H1 (cell line): ENCODE measurements around the gene HS3ST5. TPM values are rescaled to one million over a fixed set of nuclear protein-coding genes. Genes with fewer than 3 reads are reported as not detected.

Source experiments
- CTCF ChIA-PET: fragments of 300-600 bp; sonication (Branson Sonifier 250); formaldehyde crosslinking; loops from one replicate; lab custom pipeline; 2021; ENCODE audit not compliant: partially characterized antibody; lab: Charles Lee
- POLR2A ChIA-PET: fragments of 300-600 bp; sonication (Branson Sonifier 250); formaldehyde crosslinking; loops from one replicate; lab custom pipeline; 2021; ENCODE audit warnings: inconsistent platforms; ENCODE audit not compliant: partially characterized antibody; lab: Charles Lee
- DNase-seq, 2 experiments: peaks; one replicate each; pipeline versions ENCODE4 v3.0.0 to v3.0.0-alpha.2; 2010 to 2022; ENCODE audit warnings: low spot score in 2 of 2, low read depth in 1 of 2, mixed read lengths in 1 of 2
- FAIRE-seq: peaks from 2 replicates; lab custom pipeline; 2011; peaks lifted over from hg19 to GRCh38; lab: Jason Lieb, UNC
- H2AFZ ChIP-seq: 2 replicates; pipeline ENCODE4 v1.8.1; 2012; ENCODE audit warnings: low read length, inconsistent platforms
- H2AK5ac ChIP-seq: 2 replicates; pipeline ENCODE4 v1.6.1; 2013; ENCODE audit warnings: low read depth, low read length
- H2BK120ac ChIP-seq: replicated peaks from 2 replicates; pipeline ENCODE3; 2013; ENCODE audit warnings: low read depth, low read length, inconsistent platforms
- H2BK12ac ChIP-seq: 2 replicates; pipeline ENCODE4 v1.6.1; 2013; ENCODE audit warnings: low read depth, low read length
- H2BK15ac ChIP-seq: 2 replicates; pipeline ENCODE4 v1.6.1; 2013; ENCODE audit warnings: low read length
- H2BK20ac ChIP-seq: 2 replicates; pipeline ENCODE4 v1.6.1; 2013; ENCODE audit warnings: low read length
- H2BK5ac ChIP-seq: 2 replicates; pipeline ENCODE4 v1.6.1; 2013; ENCODE audit warnings: low read depth, low read length
- H3K14ac ChIP-seq: 2 replicates; pipeline ENCODE4 v1.6.1; 2013; ENCODE audit warnings: inconsistent platforms; ENCODE audit not compliant: insufficient read length
- H3K18ac ChIP-seq: 2 replicates; pipeline ENCODE4 v1.6.1; 2013; ENCODE audit warnings: low read length; ENCODE audit errors: extremely low read depth
- H3K23ac ChIP-seq: 2 replicates; pipeline ENCODE4 v1.6.1; 2013; ENCODE audit warnings: inconsistent platforms; ENCODE audit not compliant: insufficient read length
- H3K23me2 ChIP-seq: 2 replicates; pipeline ENCODE4 v1.6.1; 2013; ENCODE audit warnings: low read depth, low read length
- H3K27ac ChIP-seq: 2 replicates; pipeline ENCODE4 v1.6.1; 2011; ENCODE audit warnings: low read depth, low read length, inconsistent platforms
- H3K27me3 ChIP-seq, 4 experiments: replicated peaks in 1 of 4; 1 replicate in 1 of 4; 2 replicates in 3 of 4; pipeline versions ENCODE4 v1.6.1 to v1.8.1; 2011 to 2013; ENCODE audit warnings: low read length in 3 of 4, mild to moderate bottlenecking in 3 of 4, inconsistent platforms in 2 of 4, mixed read lengths in 2 of 4, moderate library complexity in 1 of 4; ENCODE audit not compliant: control insufficient read depth in 3 of 4, insufficient read depth in 3 of 4; ENCODE audit errors: extremely low read depth in 1 of 4
- H3K36me3 ChIP-seq, 4 experiments: 2 replicates each; pipeline versions ENCODE4 v1.6.1 to v1.8.1; 2011 to 2013; ENCODE audit warnings: mild to moderate bottlenecking in 4 of 4, low read length in 3 of 4, moderate library complexity in 2 of 4, control low read depth in 1 of 4, inconsistent platforms in 1 of 4; ENCODE audit not compliant: insufficient read depth in 4 of 4, control insufficient read depth in 2 of 4
- H3K4ac ChIP-seq: replicated peaks from 2 replicates; pipeline ENCODE3; 2013; ENCODE audit warnings: low read length, low read depth, mixed read lengths, inconsistent platforms; ENCODE audit not compliant: insufficient read length
- H3K4me1 ChIP-seq, 4 experiments: replicated peaks in 1 of 4; 1 replicate in 1 of 4; 2 replicates in 3 of 4; pipeline versions ENCODE4 v1.6.1 to v1.8.1; 2011 to 2013; ENCODE audit warnings: low read length in 3 of 4, inconsistent platforms in 2 of 4, mixed read lengths in 1 of 4; ENCODE audit not compliant: insufficient read depth in 4 of 4, control insufficient read depth in 3 of 4
- H3K4me2 ChIP-seq, 2 experiments: 2 replicates each; pipeline versions ENCODE4 v1.6.1 to v1.8.1; 2011 to 2013; ENCODE audit warnings: low read depth in 2 of 2, low read length in 2 of 2, control low read depth in 1 of 2, inconsistent platforms in 1 of 2, mild to moderate bottlenecking in 1 of 2; ENCODE audit not compliant: insufficient read depth in 1 of 2
- H3K4me3 ChIP-seq, 4 experiments: fragments of 200-600, 300-600 bp in 1 of 4; sonication (generic), shearing (Covaris generic), sonication (Bioruptor Twin) in 1 of 4; 2 replicates each; pipeline versions ENCODE4 v1.5.1 to v1.8.1; 2011 to 2016; ENCODE audit warnings: low read length in 4 of 4, low read depth in 3 of 4, control low read depth in 2 of 4, inconsistent platforms in 2 of 4, mild to moderate bottlenecking in 2 of 4, mixed read lengths in 1 of 4, moderate library complexity in 1 of 4; ENCODE audit not compliant: insufficient read depth in 2 of 4; ENCODE audit errors: extremely low read depth in 1 of 4
- H3K56ac ChIP-seq: replicated peaks from 2 replicates; pipeline ENCODE3; 2013; ENCODE audit warnings: low read depth, mild to moderate bottlenecking, mixed read lengths, low read length, inconsistent platforms; ENCODE audit not compliant: insufficient read length
- H3K79me1 ChIP-seq: 2 replicates; pipeline ENCODE4 v1.6.1; 2013; ENCODE audit warnings: low read depth, low read length, control low read depth
- H3K79me2 ChIP-seq, 2 experiments: 2 replicates each; pipeline versions ENCODE4 v1.6.1 to v1.8.1; 2012 to 2013; ENCODE audit warnings: low read length in 2 of 2, mild to moderate bottlenecking in 2 of 2, inconsistent platforms in 1 of 2; ENCODE audit not compliant: insufficient read depth in 2 of 2, control insufficient read depth in 1 of 2
- H3K9ac ChIP-seq, 4 experiments: replicated peaks in 1 of 4; 1 replicate in 1 of 4; 2 replicates in 3 of 4; pipeline versions ENCODE4 v1.6.1 to v1.8.1; 2011 to 2013; ENCODE audit warnings: low read depth in 3 of 4, low read length in 3 of 4, control low read depth in 2 of 4, mild to moderate bottlenecking in 2 of 4, moderate library complexity in 2 of 4, inconsistent platforms in 1 of 4; ENCODE audit errors: extremely low read depth in 1 of 4
- H3K9me3 ChIP-seq, 2 experiments: 2 replicates each; pipeline versions ENCODE4 v1.6.1 to v1.8.1; 2012 to 2013; ENCODE audit warnings: mild to moderate bottlenecking in 2 of 2, moderate library complexity in 2 of 2, control low read depth in 1 of 2, inconsistent platforms in 1 of 2, low read depth in 1 of 2, low read length in 1 of 2, mixed read lengths in 1 of 2; ENCODE audit not compliant: insufficient read depth in 2 of 2
- H4K20me1 ChIP-seq, 2 experiments: replicated peaks in 1 of 2; 2 replicates each; pipeline versions ENCODE3 to v1.8.1; 2011 to 2013; ENCODE audit warnings: inconsistent platforms in 2 of 2, low read length in 2 of 2, mild to moderate bottlenecking in 1 of 2; ENCODE audit not compliant: insufficient read depth in 2 of 2, control insufficient read depth in 1 of 2
- H4K5ac ChIP-seq: 2 replicates; pipeline ENCODE4 v1.6.1; 2013; ENCODE audit warnings: low read length, low read depth, mixed read lengths, inconsistent platforms; ENCODE audit not compliant: insufficient read length
- H4K8ac ChIP-seq: 2 replicates; pipeline ENCODE4 v1.8.0; 2013; ENCODE audit warnings: mild to moderate bottlenecking, moderate library complexity, low read length, inconsistent platforms; ENCODE audit not compliant: insufficient read depth; ENCODE audit errors: extremely low read depth
- H4K91ac ChIP-seq: replicated peaks from 2 replicates; pipeline ENCODE3; 2013; ENCODE audit warnings: low read length, mixed read lengths, inconsistent platforms; ENCODE audit not compliant: insufficient read length
- HDAC2 ChIP-seq, 2 experiments: fragments of 300-600 bp in 1 of 2; sonication (generic) in 1 of 2; IDR thresholded peaks; 2 replicates each; pipeline ENCODE4 v1.6.1; 2011 to 2012; ENCODE audit warnings: low read depth in 2 of 2, low read length in 2 of 2, mild to moderate bottlenecking in 2 of 2, moderate library complexity in 2 of 2, borderline replicate concordance in 1 of 2, inconsistent platforms in 1 of 2
- HDAC6 ChIP-seq: IDR thresholded peaks from one replicate; pipeline ENCODE4 v1.7.1; 2012; ENCODE audit warnings: low read depth, mild to moderate bottlenecking, inconsistent platforms, low read length, moderate library complexity
- POLR2AphosphoS5 ChIP-seq: IDR thresholded peaks from 2 replicates; pipeline ENCODE4 v1.6.1; 2011; ENCODE audit warnings: low read depth, low read length
- RAD21 ChIP-seq, 2 experiments: IDR thresholded peaks in 1 of 2; conservative IDR thresholded peaks in 1 of 2; 2 replicates each; pipeline ENCODE4 v1.6.1; 2011; ENCODE audit warnings: low read depth in 2 of 2, low read length in 2 of 2, improper control_type of control experiment in 1 of 2, inconsistent platforms in 1 of 2, mild to moderate bottlenecking in 1 of 2, moderate library complexity in 1 of 2
- SP2 ChIP-seq: IDR thresholded peaks from 2 replicates; pipeline ENCODE4 v1.6.1; 2012; ENCODE audit warnings: mild to moderate bottlenecking, low read length, inconsistent platforms
- TAF1 ChIP-seq: IDR thresholded peaks from 2 replicates; pipeline ENCODE4 v1.6.1; 2011; ENCODE audit warnings: mild to moderate bottlenecking, low read depth, low read length
- WGBS, 2 experiments: shearing (Covaris generic) in 1 of 2; methylation state at CpG; one replicate each; pipeline versions ENCODE4 v1.1.6 to v1.1.7; 2013 to 2015; ENCODE audit warnings: low lambda C conversion rate in 2 of 2, mixed read lengths in 2 of 2, inconsistent platforms in 1 of 2, low coverage in 1 of 2, missing lambda C conversion rate in 1 of 2; ENCODE audit not compliant: insufficient replicate concordance in 2 of 2, insufficient coverage in 1 of 2, insufficient read length in 1 of 2; ENCODE audit errors: extremely low coverage in 1 of 2, missing lambda C conversion rate in 1 of 2; 5-methylcytosine and 5-hydroxymethylcytosine counted together
- polyA plus RNA-seq, 7 experiments: library from polyadenylated mRNA; depleted of rRNA in 3 of 7; stranded (reverse) in 5 of 7; unstranded in 2 of 7; fragments of >200 nt in 5 of 7; fragments of 200-250 nt in 2 of 7; gene quantifications; 1 replicate in 5 of 7; 2 replicates in 1 of 7; 4 replicates in 1 of 7; pipeline versions ENCODE4 v1.2.1 to v1.2.3, GENCODE V29; 2011 to 2013; ENCODE audit warnings: missing spikeins in 2 of 7, mixed read lengths in 2 of 7
- total RNA-seq: library from RNA; stranded (reverse); fragmentation: NEBNext Ultra II Directional; extraction: Animal tissue kit (Norgen Biotek cat#: 25700); gene quantifications from 2 replicates; pipeline ENCODE4 v1.2.1, GENCODE V29; 2021

Gene HS3ST5
- total and polyA plus RNA-seq, 2 of the 8 experiments (the other 6 are each of a cell fraction or from before 2014, with no cell fraction given), result 1.2 to 9.9 TPM

DNA sequence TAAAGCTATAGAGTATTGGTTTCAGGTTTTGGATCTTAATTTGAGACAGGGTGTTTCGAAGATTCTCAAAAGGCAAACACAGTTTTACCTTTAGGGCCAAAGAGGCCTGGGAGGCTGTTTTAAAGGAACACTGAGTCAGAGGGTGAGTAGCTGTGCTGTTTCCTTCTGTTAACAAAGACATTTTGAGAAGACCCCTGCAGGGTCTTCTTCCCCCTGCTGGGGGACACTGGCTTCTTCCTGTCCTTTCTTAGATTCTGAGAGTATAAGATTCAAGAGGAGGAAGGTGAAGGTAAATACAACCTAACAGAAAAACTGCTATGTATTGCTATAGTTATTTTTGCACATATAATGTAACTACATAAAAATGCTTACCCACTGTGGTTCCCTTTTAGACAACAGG lies 19.0 kb downstream of the HS3ST5 start:
- CTCF ChIA-PET, result interaction anchor here (0.9 to 1.5 kb wide), 6 partner anchors 11 to 225 kb away, joined by 3 to 6 read pairs (median 3); no protein-coding TSS in a partner anchor
- no peak overlapping the region for H2BK120ac ChIP-seq
- 73% methylated on average over 1 of the region's 1 CpG; no CpG with 5 or more reads in 1 of the 2 experiments for WGBS, 2 experiments
- H3K9me3 ChIP-seq, result no peaks in the 10 kb centered on the region
- no peak overlapping the region for H3K18ac ChIP-seq
- no peak overlapping the region for H3K56ac ChIP-seq
- peaks cover 0 to 84% of the 10 kb centered on the region in 2 experiments; a peak in 3 of 4 replicates for H3K79me2 ChIP-seq
- no peaks in the 10 kb centered on the region for H3K23me2 ChIP-seq
- H3K14ac ChIP-seq, result no peak overlapping the region
- peaks cover 4 to 33% (median 16%) of the 10 kb centered on the region in 4 experiments; a peak in 6 of 7 replicates for H3K4me1 ChIP-seq
- no peak overlapping the region for H2AFZ ChIP-seq
- H2BK15ac ChIP-seq, result no peak overlapping the region
- H3K4me3 ChIP-seq, result 0 out of 8 replicates have a peak overlapping the region, but pooled peaks of 1 of the 4 experiments have one; percentile 1
- no peak overlapping the region for H3K9ac ChIP-seq
- POLR2A ChIA-PET, result no interaction called here
- H3K79me1 ChIP-seq, result no peaks in the 10 kb centered on the region
- H2BK5ac ChIP-seq, result no peak overlapping the region; the same call in 1 of the 2 replicates
- DNase-seq, result no peak
- no peak overlapping the region for H4K5ac ChIP-seq
- peak; percentile 81 for FAIRE-seq
- no peak overlapping the region for H2BK12ac ChIP-seq
- TF ChIP-seq RAD21 (IDR thresholded peaks at IDR 0.05 in 1 of 2, conservative IDR thresholded peaks at IDR 0.05 in 1 of 2; ENCODE audit: low read depth in 2 of 2, low read length in 2 of 2) (peak in 1 of 2 experiments; percentile 34; a peak in 1 of 4 replicates), HDAC6 (no peak), TAF1 (no peak), HDAC2 (IDR thresholded peaks at IDR 0.05; ENCODE audit: borderline replicate concordance in 1 of 2, low read depth in 2 of 2, low read length in 2 of 2) (no peak), POLR2AphosphoS5 (no peak), SP2 (no peak)
- H3K4me2 ChIP-seq, result peak overlapping the region in 1 of 2 experiments; percentile 5; a peak in 1 of 4 replicates
- H2BK20ac ChIP-seq, result no peak overlapping the region
- H4K91ac ChIP-seq, result no peak overlapping the region
- H3K4ac ChIP-seq, result no peak overlapping the region
- H3K27me3 ChIP-seq, result no peaks in the 10 kb centered on the region; a peak in 1 of 7 replicates
- H2AK5ac ChIP-seq, result no peak overlapping the region
- no peak overlapping the region for H3K27ac ChIP-seq
- H4K20me1 ChIP-seq, result no peaks in the 10 kb centered on the region
- H3K36me3 ChIP-seq, result no peaks in the 10 kb centered on the region; a peak in 1 of 8 replicates
- no peak overlapping the region for H4K8ac ChIP-seq
- H3K23ac ChIP-seq, result no peak overlapping the region
